IMR-90 (cell line): ENCODE data around the gene CASP8AP2. TPM values are rescaled to one million over a fixed set of nuclear protein-coding genes. Genes with fewer than 3 reads are reported as not detected.

Source experiments
- ATAC-seq: fragments of 200-7000 bp; cut with Tn5 transposase; 2 replicates; pipeline ENCODE4 v1.9.1; 2020; ENCODE audit warnings: low read depth, mild to moderate bottlenecking, moderate library complexity
- BruUV-seq: library from RNA; stranded (reverse); fragments of 400-500 nt; replicated peaks from 2 replicates; lab custom pipeline; 2021; lab: Mats Ljungman, UMichigan
- CTCF ChIA-PET: fragments of 300-600 bp; formaldehyde crosslinking; extraction: SDS; loops from one replicate; lab custom pipeline; 2021; ENCODE audit warnings: antibody characterized with exemption; lab: Yijun Ruan, JAX
- POLR2A ChIA-PET: fragments of 300-600 bp; sonication (Branson Sonifier 250); formaldehyde crosslinking; loops from one replicate; lab custom pipeline; 2022; ENCODE audit warnings: antibody characterized with exemption; ENCODE audit not compliant: unreplicated experiment; lab: Charles Lee
- DNase-seq: peaks from one replicate; pipeline ENCODE4 v3.0.0; 2013
- H2AFZ ChIP-seq: replicated peaks from 2 replicates; pipeline ENCODE3; 2013; ENCODE audit warnings: low read length, mild to moderate bottlenecking; ENCODE audit not compliant: poor library complexity
- H2AK5ac ChIP-seq: 2 replicates; pipeline ENCODE4 v1.6.1; 2013; ENCODE audit warnings: low read depth, low read length, inconsistent platforms
- H2AK9ac ChIP-seq: replicated peaks from 2 replicates; pipeline ENCODE3; 2013; ENCODE audit warnings: mild to moderate bottlenecking, low read depth, low read length, moderate library complexity; ENCODE audit not compliant: poor library complexity
- H2BK120ac ChIP-seq: 2 replicates; pipeline ENCODE4 v1.6.1; 2013; ENCODE audit warnings: low read depth, low read length, inconsistent platforms
- H2BK15ac ChIP-seq: 3 replicates; pipeline ENCODE4 v1.6.1; 2013; ENCODE audit warnings: low read depth, low read length, inconsistent platforms
- H2BK20ac ChIP-seq: 2 replicates; pipeline ENCODE4 v1.6.1; 2013; ENCODE audit warnings: low read depth, mild to moderate bottlenecking, inconsistent platforms, low read length, moderate library complexity
- H2BK5ac ChIP-seq: 2 replicates; pipeline ENCODE4 v1.6.1; 2013; ENCODE audit warnings: mild to moderate bottlenecking, low read depth, low read length, inconsistent platforms; ENCODE audit not compliant: poor library complexity, severe bottlenecking
- H3K14ac ChIP-seq: replicated peaks from 2 replicates; pipeline ENCODE4 v1.6.1; 2013; ENCODE audit warnings: low read depth, low read length, inconsistent platforms
- H3K18ac ChIP-seq: 2 replicates; pipeline ENCODE4 v1.6.1; 2013; ENCODE audit warnings: low read depth, low read length, control low read depth
- H3K23ac ChIP-seq: 2 replicates; pipeline ENCODE4 v1.6.1; 2013; ENCODE audit warnings: low read depth, low read length, inconsistent platforms
- H3K27ac ChIP-seq: 2 replicates; pipeline ENCODE4 v1.5.1; 2013; ENCODE audit warnings: mild to moderate bottlenecking, control low read depth, low read length; ENCODE audit not compliant: insufficient read depth
- H3K27me3 ChIP-seq: 2 replicates; pipeline ENCODE4 v1.6.1; 2013; ENCODE audit warnings: low read length; ENCODE audit not compliant: control insufficient read depth, insufficient read depth
- H3K36me3 ChIP-seq: 2 replicates; pipeline ENCODE4 v1.6.1; 2013; ENCODE audit warnings: low read length, mixed read lengths; ENCODE audit not compliant: control insufficient read depth, insufficient read depth
- H3K4ac ChIP-seq: 2 replicates; pipeline ENCODE4 v1.6.1; 2013; ENCODE audit warnings: low read depth, low read length, inconsistent platforms
- H3K4me1 ChIP-seq: 2 replicates; pipeline ENCODE4 v1.6.1; 2013; ENCODE audit warnings: low read length, mixed read lengths; ENCODE audit not compliant: control insufficient read depth, insufficient read depth
- H3K4me2 ChIP-seq: 2 replicates; pipeline ENCODE4 v1.6.1; 2013; ENCODE audit warnings: low read depth, mild to moderate bottlenecking, control low read depth, low read length, moderate library complexity
- H3K4me3 ChIP-seq: 2 replicates; pipeline ENCODE4 v1.5.1; 2013; ENCODE audit warnings: low read depth, mild to moderate bottlenecking, control low read depth, low read length, moderate library complexity; ENCODE audit not compliant: insufficient read depth
- H3K56ac ChIP-seq: 2 replicates; pipeline ENCODE4 v1.6.1; 2013; ENCODE audit warnings: low read length, inconsistent platforms; ENCODE audit not compliant: insufficient read depth; ENCODE audit errors: extremely low read depth
- H3K79me1 ChIP-seq, 2 experiments: 2 replicates each; pipeline ENCODE4 v1.6.1; 2013; ENCODE audit warnings: low read length in 2 of 2, inconsistent platforms in 1 of 2, low read depth in 1 of 2
- H3K9ac ChIP-seq: 2 replicates; pipeline ENCODE4 v1.6.1; 2013; ENCODE audit warnings: low read depth, low read length, control low read depth
- H3K9me1 ChIP-seq: 2 replicates; pipeline ENCODE4 v1.6.1; 2013; ENCODE audit warnings: low read length, inconsistent platforms; ENCODE audit not compliant: insufficient read depth
- H3K9me3 ChIP-seq: 2 replicates; pipeline ENCODE4 v1.6.1; 2013; ENCODE audit warnings: low read length; ENCODE audit not compliant: control insufficient read depth, insufficient read depth
- H4K20me1 ChIP-seq: 2 replicates; pipeline ENCODE4 v1.6.1; 2013; ENCODE audit warnings: low read length, inconsistent platforms; ENCODE audit not compliant: insufficient read depth
- H4K5ac ChIP-seq: 2 replicates; pipeline ENCODE4 v1.6.1; 2013; ENCODE audit warnings: mild to moderate bottlenecking, low read depth, low read length, control low read depth
- H4K8ac ChIP-seq, 2 experiments: 2 replicates each; pipeline ENCODE4 v1.6.1; 2013; ENCODE audit warnings: low read depth in 2 of 2, low read length in 2 of 2, control low read depth in 1 of 2, inconsistent platforms in 1 of 2
- H4K91ac ChIP-seq: 2 replicates; pipeline ENCODE4 v1.6.1; 2013; ENCODE audit warnings: low read depth, low read length, inconsistent platforms; ENCODE audit not compliant: insufficient read depth
- BHLHE40 ChIP-seq: fragments of 150-350 bp; IDR thresholded peaks from 2 replicates; pipeline ENCODE4 v1.6.1; 2016; ENCODE audit warnings: mild to moderate bottlenecking, low read depth, low read length
- CEBPB ChIP-seq: IDR thresholded peaks from 2 replicates; pipeline ENCODE4 v1.6.1; 2012; ENCODE audit warnings: low read depth, low read length, improper control_type of control experiment
- CHD1 ChIP-seq: IDR thresholded peaks from 2 replicates; pipeline ENCODE4 v1.6.1; 2012; ENCODE audit warnings: low read depth, low read length, improper control_type of control experiment
- ELK1 ChIP-seq: fragments of 150-350 bp; IDR thresholded peaks from 2 replicates; pipeline ENCODE4 v1.6.1; 2016; ENCODE audit warnings: low read depth, mild to moderate bottlenecking, low read length, moderate library complexity, borderline replicate concordance
- FOS ChIP-seq: fragments of 150-350 bp; IDR thresholded peaks from 2 replicates; pipeline ENCODE4 v1.6.1; 2016; ENCODE audit warnings: low read depth, low read length
- MAFK ChIP-seq: IDR thresholded peaks from 2 replicates; pipeline ENCODE4 v1.6.1; 2012; ENCODE audit warnings: low read depth, low read length, improper control_type of control experiment
- MAZ ChIP-seq: IDR thresholded peaks from 2 replicates; pipeline ENCODE4 v1.6.1; 2012; ENCODE audit warnings: low read depth, mild to moderate bottlenecking, low read length, improper control_type of control experiment, moderate library complexity, borderline replicate concordance
- MXI1 ChIP-seq: IDR thresholded peaks from 2 replicates; pipeline ENCODE4 v1.6.1; 2012; ENCODE audit warnings: low read depth, mild to moderate bottlenecking, low read length, moderate library complexity, borderline replicate concordance
- NFE2L2 ChIP-seq: fragments of 150-350 bp; IDR thresholded peaks from 2 replicates; pipeline ENCODE4 v1.6.1; 2016; ENCODE audit warnings: low read depth, mild to moderate bottlenecking, low read length
- POLR2A ChIP-seq: IDR thresholded peaks from 2 replicates; pipeline ENCODE4 v1.6.1; 2012; ENCODE audit warnings: mild to moderate bottlenecking, low read depth, low read length
- RAD21 ChIP-seq: IDR thresholded peaks from 2 replicates; pipeline ENCODE4 v1.6.1; 2012; ENCODE audit warnings: low read length, improper control_type of control experiment
- RCOR1 ChIP-seq: IDR thresholded peaks from 2 replicates; pipeline ENCODE4 v1.6.1; 2012; ENCODE audit warnings: mild to moderate bottlenecking, low read length, improper control_type of control experiment; ENCODE audit not compliant: insufficient replicate concordance
- RFX5 ChIP-seq: IDR thresholded peaks from 2 replicates; pipeline ENCODE4 v1.8.0; 2012; ENCODE audit warnings: low read depth, mild to moderate bottlenecking, low read length, moderate library complexity
- SMC3 ChIP-seq: fragments of 150-350 bp; IDR thresholded peaks from 2 replicates; pipeline ENCODE4 v1.6.1; 2016; ENCODE audit warnings: low read depth, mild to moderate bottlenecking, antibody characterized with exemption, low read length, moderate library complexity
- USF2 ChIP-seq: fragments of 150-350 bp; IDR thresholded peaks from 2 replicates; pipeline ENCODE4 v1.6.1; 2017; ENCODE audit warnings: mild to moderate bottlenecking, antibody characterized with exemption, low read length, low read depth
- WGBS, 2 experiments: methylation state at CpG; one replicate each; pipeline versions ENCODE4 v1.1.5 to v1.1.7; 2013; ENCODE audit warnings: missing lambda C conversion rate in 2 of 2; ENCODE audit not compliant: insufficient read length in 1 of 2; ENCODE audit errors: extremely low coverage in 2 of 2; 5-methylcytosine and 5-hydroxymethylcytosine counted together
- dilution Hi-C: fragments of 300-500 bp; cut with HindIII; formaldehyde crosslinking; loops from one replicate; pipeline ENCODE4 v1.14.3; 2018; ENCODE audit warnings: low sequenced_read_pairs; ENCODE audit not compliant: unreplicated experiment
- in situ Hi-C: fragments of 300-500 bp; cut with MboI; formaldehyde crosslinking; loops from 3 replicates; pipeline ENCODE4 v1.14.3; 2019; ENCODE audit warnings: low sequenced_read_pairs, inconsistent platforms, mixed read lengths
- intact Hi-C: fragments of 100-400 bp; cut with micrococcal nuclease; formaldehyde crosslinking; loops from 2 replicates; pipeline ENCODE4 v1.10.0; 2022
- polyA plus RNA-seq, 3 experiments: library from polyadenylated mRNA; depleted of rRNA; stranded (reverse); fragments of >200 nt; gene quantifications; 2 replicates each; pipeline ENCODE4 v1.2.3, GENCODE V29; 2012; ENCODE audit warnings: low replicate concordance in 1 of 3
- total RNA-seq: library from RNA; depleted of rRNA; stranded (reverse); fragments of >200 nt; gene quantifications from 2 replicates; pipeline ENCODE4 v1.2.3, GENCODE V29; 2012

CASP8AP2 gene
- total and polyA plus RNA-seq, 2 of the 4 experiments (the other 2 are of a cell fraction): 5.0 to 11.1 TPM

- H3K27ac ChIP-seq: no peak overlapping the region
- WGBS, 2 experiments: 98% methylated on average over 6 of the region's 12 CpGs; no CpG with 5 or more reads in 1 of the 2 experiments
- in situ Hi-C loops: no loop called here
- no peak overlapping the region for H2AFZ ChIP-seq
- H3K18ac ChIP-seq: no peak overlapping the region
- TF ChIP-seq ELK1: no peak
- no peak for TF ChIP-seq RAD21
- TF ChIP-seq CHD1: no peak
- TF ChIP-seq BHLHE40: no peak
- TF ChIP-seq FOS: no peak
- no peak for TF ChIP-seq USF2
- no peak for TF ChIP-seq MXI1
- TF ChIP-seq CEBPB: no peak
- TF ChIP-seq POLR2A: no peak
- TF ChIP-seq RFX5: no peak
- no peak for TF ChIP-seq RCOR1
- TF ChIP-seq SMC3: no peak
- TF ChIP-seq MAZ: no peak
- TF ChIP-seq NFE2L2: no peak
- no peak for TF ChIP-seq MAFK
- H3K9ac ChIP-seq: no peak overlapping the region
- no peaks in the 10 kb centered on the region for H3K27me3 ChIP-seq
- H3K4me1 ChIP-seq: peaks cover 3% of the 10 kb centered on the region
- peak; percentile 25 for ATAC-seq
- H2BK5ac ChIP-seq: no peak overlapping the region
- H2AK5ac ChIP-seq: no peak overlapping the region
- intact Hi-C loops: no loop called here
- peaks cover 16% of the 10 kb centered on the region for H3K36me3 ChIP-seq
- H3K4me2 ChIP-seq: no peak overlapping the region
- H2BK15ac ChIP-seq: no peak overlapping the region
- H3K9me3 ChIP-seq: no peaks in the 10 kb centered on the region
- H2BK20ac ChIP-seq: no peak overlapping the region
- no peak overlapping the region for H2AK9ac ChIP-seq
- H3K79me1 ChIP-seq: peaks cover 15 to 36% of the 10 kb centered on the region in 2 experiments
- no peak overlapping the region for H4K8ac ChIP-seq
- ChIA-PET POLR2A (no interaction called here), CTCF (no interaction called here)
- H4K5ac ChIP-seq: no peak overlapping the region
- H3K23ac ChIP-seq: no peak overlapping the region
- no peak overlapping the region for H3K4me3 ChIP-seq
- H3K9me1 ChIP-seq: no peaks in the 10 kb centered on the region
- H3K56ac ChIP-seq: no peak overlapping the region
- no TSS peak for BruUV-seq
- H3K14ac ChIP-seq: no peak overlapping the region
- no peak overlapping the region for H3K4ac ChIP-seq
- no peak overlapping the region for H4K91ac ChIP-seq
- dilution Hi-C loops: no loop called here
- H4K20me1 ChIP-seq: no peaks in the 10 kb centered on the region
- DNase-seq: peak; percentile 41
- H2BK120ac ChIP-seq: no peak overlapping the region
These were observed 5.5 kb downstream of the CASP8AP2 start for GRCh38 chr6:89834884-89835792.
